Lower leg skin (tissue), 3 donors: ENCODE measurements around the gene CST3.

Experiments
- CTCF ChIP-seq, 3 donors: fragments of 450-650 bp; IDR thresholded peaks; one replicate each; pipeline ENCODE4 v1.5.1; 2016; ENCODE audit warnings: antibody characterized with exemption in 3 of 3, mild to moderate bottlenecking in 3 of 3, moderate library complexity in 2 of 3
- POLR2A ChIP-seq, 2 donors: fragments of 450-650 bp; IDR thresholded peaks; one replicate each; pipeline ENCODE4 v1.6.1; 2016 to 2017; ENCODE audit warnings: antibody characterized with exemption in 2 of 2, mild to moderate bottlenecking in 1 of 2, moderate library complexity in 1 of 2

GRCh38 chr20:23588434-23589403 is 49.0 kb downstream of the CST3 start:
- no peak for TF ChIP-seq POLR2A (IDR thresholded peaks at IDR 0.05)
- TF ChIP-seq CTCF (IDR thresholded peaks at IDR 0.05), result no peak
